Stimulated activated CD8-positive, alpha-beta memory T cell treated with anti-CD3 and anti-CD28 coated beads, Interleukin-7, amount 100 ng/mL, for 48 hours (primary cell): Measurements from ENCODE around the gene VWA5A.
"Not testable (repeated sequence)": the region's sequence is repeated elsewhere in the genome, so short reads cannot be mapped to it uniquely, and the experiment has no call there.

Experiments
- DNase-seq, 2 donors: peaks; one replicate each; pipeline ENCODE4 v3.0.0-alpha.2; 2020; ENCODE audit warnings: low read depth in 1 of 2; ENCODE audit errors: extremely low read depth in 1 of 2

VWA5A gene

DNA sequence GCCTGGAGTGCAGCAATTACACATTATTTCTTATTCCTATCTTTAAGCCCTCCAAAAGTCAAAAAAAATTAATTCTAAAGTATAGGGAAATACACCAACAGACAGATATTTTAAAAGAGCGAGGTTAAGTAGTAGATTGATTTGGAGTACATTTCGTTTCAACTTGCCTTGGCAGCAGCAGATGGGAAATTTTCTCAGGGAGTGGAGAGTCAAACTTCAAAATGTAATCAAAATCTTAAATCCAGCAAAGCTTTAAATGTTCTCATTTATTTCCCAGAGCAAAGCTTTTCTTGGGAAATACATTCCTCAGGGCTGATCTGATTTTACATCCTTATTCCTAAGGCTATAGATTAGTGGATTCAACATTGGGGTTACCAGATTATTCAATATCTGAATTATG lies 21.9 kb upstream of the VWA5A start:
- no peak for DNase-seq

DNA sequence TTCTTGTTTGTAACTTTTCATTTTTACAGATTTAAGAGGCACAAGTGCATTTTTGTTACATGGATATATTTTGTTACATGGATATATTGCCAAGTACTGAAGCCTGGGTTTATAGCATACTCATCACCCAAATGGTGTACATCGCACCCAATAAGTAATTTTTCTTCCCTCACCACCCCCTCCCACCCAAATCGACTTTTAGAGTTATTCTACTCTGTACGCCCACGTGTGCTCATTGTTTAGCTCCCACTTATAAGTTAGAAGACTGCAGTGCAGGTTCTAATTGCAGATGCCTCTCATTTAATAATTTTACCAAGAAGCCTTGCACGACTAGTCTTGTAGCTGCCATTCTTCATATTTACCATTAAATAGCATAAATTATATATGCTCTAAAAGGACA lies 20.5 kb upstream of the VWA5A start:
- DNase-seq, result no peak

DNA sequence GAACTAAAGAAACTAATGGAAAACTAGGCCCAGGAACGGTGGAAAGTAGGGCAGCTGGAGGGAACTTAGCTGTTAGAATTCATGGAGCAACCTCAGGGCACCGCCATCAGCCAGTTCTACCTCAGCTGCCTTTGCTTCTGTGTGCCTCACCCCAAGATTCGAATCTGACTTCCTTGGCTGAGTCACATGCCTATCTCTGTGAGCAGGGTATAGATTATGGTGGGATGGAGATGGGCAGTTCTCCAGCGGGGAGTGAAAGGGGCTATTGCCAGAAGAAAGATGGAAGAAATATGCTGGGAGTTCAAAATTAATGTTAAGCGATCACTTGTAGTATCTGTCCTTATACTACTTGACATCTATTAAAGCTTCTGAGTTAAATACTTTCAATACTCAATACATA lies 18.9 kb upstream of the VWA5A start:
- DNase-seq, result no peak

DNA sequence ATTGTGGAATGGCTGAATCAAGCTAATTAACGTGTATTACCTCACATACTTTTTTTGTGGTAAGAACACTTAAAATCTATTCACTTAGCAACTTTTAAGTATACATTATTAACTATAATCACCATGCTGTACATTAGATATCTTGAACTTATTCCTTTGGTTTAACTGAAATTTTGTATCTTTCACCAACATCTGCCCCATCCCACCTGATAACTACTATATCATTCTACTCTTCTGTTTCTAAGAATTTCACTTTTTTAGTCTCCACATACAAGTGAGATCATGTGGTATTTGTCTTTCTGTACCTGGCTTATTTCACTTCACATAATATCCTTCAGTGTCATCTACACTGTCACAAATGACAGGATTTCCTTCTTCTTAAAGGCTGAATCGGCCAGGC lies 17.1 kb upstream of the VWA5A start:
- no peak for DNase-seq

DNA sequence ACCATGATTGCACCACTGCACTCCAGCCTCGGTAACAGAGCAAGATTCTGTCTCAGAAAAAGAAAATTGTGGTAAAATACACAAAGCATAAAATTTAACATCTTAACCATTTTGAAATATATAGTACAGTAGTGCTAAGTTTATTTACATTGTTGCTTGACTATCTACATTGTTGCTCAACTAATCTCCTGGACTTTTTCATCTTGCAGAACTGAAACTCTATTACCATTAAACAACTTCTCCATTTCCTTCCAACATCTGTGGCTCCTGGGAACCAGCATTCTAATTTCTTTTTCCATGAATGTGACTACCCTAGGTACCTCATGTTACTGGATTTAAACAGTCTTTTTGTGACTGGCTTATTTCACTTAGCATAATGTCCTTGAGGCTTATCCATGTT lies 13.5 kb upstream of the VWA5A start:
- no peak for DNase-seq

DNA sequence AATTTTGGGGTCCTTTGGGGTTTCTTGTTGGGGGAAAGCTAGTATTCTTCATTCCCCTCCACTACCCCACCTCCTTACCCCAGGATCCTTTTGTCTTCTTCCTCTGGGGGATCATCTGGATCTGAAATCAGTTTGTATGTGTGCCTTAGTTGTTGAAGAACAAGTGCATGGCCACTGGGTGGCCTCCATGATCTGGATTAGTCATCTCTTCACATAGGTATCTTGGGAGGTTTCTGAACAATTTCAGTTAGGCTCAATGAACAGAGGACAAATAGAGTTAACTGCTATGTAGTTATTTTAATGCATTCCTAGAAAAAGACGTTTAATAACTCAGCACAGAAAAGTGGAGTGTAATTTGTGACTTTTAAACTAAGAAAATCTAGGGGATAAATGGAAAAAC lies 7.1 kb upstream of the VWA5A start:
- no peak for DNase-seq

DNA sequence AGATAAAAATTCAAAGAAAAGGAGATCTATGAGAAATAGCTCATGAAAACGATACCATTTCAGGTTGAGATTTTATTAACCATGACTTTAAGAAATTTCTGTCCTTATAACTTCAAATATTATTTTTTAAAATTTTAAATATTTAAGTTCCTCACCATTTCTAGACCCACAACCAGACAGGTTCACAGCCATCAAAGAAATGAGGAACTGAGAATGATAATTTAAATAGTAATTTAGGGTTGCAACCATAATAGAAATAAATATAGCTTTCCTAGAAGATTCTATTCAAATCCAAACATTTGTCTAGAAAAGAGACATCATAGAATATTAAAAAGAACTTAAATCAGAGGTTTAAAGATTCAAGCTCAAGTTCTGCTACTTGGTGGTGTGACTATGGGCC lies 5.9 kb upstream of the VWA5A start:
- no peak for DNase-seq

DNA sequence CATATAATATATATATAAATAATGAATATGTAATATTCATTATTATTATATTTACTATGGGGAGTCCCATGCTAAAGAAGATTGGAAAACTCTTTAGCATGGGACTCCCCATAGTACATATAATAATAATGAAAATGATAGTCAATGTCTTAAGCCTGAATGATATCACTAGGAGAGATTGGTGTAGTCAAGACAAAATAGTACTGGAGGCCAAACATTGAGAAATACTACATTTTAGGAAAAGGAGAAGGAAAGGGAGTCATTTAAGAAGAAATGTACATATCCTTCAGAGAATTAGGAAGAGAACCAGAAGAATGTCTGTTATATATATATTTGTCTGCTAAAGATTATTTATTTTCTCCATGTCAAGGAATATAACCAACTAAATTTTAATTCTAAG lies 5.0 kb upstream of the VWA5A start:
- DNase-seq, result no peak

DNA sequence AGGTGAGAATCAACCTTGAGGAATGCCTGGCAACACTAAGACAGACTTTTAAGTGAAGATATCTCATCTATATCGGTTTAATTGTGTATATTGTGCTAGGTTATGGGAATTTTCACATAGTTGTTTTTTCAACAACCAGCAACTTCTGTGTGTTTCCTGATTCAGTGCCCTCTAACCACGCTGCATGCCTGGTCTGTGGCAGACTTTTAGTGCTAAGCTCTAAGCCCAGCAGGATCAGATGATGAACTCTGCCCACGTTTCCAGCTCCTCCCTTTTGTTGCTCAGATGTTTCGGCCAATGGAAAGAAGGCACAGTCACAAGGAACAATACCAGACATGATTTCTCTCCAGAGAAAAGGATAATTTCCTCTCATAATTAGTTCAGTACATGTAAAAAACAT lies 1.4 kb upstream of the VWA5A start:
- no peak for DNase-seq

DNA sequence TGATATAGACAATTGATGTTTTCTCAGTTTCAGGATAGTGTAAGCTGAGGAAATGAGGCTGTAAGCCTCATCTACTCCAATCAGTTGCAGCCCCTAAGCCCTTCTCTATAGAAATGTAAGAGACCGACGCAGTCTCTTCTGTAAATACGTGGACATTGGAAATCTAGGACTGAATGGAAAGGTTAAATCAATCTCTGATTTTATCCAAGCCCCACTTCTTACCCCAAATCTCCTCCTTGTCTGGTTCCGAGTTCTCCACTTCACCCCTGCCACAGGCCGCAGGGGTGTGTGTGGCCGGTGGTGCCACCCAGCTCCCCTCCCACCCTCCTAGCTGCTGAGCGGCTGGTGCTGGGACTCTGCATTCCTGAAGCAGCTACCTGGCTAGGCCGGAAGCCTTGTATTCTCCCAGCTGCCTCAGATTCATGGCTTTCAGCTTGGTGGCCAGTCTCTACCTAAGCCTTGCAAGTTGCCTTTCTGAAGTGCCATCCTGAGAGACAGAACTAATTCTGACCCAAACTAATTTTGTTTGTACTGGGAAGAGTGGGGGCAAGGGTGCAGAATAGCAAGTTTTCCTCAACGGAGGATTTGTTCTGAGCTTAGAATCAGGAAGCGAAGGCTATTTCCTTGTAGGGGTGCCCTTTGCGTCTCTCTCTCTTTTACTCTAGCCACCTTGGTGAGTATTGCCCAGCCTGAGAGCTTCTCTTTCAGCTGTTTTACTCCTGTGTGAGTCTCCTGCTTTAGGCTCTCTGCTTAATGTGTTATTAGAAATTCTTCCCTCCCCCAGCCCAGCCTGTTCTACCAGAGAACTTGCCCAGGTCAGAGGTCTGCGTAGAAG lies 749 bp downstream of the VWA5A start:
- DNase-seq, result no peak

DNA sequence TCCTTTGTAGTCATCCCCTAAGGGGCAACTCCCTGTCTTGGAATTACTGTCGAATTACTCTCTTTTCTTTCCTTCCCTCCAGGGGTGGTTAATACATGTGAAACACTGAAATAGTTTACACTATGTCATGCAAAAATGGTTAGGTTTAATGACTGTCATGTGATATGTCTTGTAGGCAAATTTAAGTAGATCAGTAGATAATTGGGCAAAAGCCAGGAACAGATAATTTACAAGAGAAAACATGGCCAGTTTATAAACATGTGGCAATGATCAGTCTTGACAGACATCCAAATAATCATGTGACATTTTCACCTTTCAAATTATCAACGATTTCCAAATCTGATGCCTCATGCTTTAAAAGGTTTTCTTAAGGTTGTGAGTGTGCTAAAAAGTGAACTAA lies 3.9 kb downstream of the VWA5A start:
- no peak for DNase-seq

DNA sequence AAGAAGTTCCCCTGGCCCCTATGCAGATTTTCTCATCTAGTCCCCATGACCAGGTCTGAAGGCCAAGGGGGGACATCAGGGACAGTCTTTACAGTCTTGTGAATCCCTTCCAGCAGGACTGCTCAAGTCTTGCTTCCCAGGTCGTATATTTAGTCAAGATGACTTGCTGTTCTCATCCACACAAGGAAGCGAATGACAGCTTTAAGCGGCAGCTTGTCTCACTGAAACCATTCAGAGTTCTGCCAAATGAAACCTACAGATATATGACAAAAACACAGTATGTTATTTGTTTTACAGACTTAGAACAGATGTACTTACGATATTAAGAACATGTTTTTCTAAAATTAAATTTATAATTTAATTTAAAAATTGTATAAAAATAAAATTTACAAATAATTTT lies 5.6 kb downstream of the VWA5A start:
- no peak for DNase-seq

DNA sequence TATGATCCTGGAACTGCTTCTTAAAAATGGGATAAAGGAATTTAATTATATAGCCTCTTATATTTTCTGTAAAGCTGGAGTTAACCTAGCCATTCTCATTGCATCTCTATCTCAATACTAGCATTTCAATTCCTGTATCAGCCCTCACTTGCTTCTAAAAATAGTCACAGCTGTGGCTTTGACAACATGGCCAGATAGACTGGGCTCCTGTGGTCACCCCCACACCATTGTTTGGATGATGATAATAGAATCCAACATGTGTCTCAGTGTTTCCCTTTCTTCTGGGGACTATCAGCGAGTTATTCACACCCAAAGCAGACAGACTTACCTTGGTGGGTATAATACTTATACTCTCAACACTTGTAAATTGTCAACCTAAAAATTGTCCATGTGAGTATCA lies 6.9 kb downstream of the VWA5A start:
- no peak for DNase-seq

DNA sequence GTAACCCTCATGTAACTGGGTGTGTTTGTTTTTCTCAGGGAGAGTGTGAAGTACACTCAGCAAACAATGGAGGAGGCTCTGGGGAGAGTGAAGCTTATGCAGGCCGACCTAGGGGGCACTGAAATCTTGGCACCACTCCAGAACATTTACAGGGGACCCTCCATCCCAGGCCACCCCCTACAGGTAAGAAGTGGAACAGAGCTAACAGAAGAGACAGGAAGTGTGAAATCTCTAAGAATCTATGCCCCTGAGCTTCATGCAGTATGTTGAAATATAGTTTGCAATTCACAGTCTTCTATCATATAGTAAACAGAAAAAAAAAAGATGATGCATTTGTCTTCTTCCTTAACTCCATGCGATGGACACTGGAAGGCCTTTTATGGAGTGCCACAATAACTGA lies 8.4 kb downstream of the VWA5A start:
- DNase-seq, result no peak

DNA sequence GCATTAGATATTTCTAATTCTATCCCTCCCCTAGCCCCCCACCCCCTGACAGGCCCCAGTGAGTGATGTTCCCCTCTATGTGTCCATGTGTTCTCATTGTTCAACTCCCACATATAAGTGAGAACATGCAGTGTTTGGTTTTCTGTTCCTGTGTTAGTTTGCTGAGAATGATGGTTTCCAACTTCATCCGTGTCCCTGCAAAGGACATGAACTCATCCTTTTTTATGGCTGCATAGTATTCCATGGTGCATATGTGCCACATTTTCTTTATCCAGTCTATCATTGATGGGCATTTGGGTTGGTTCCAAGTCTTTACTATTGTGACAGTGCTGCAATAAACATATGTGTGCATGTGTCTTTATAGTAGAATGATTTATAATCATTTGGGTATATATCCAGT lies 11.9 kb downstream of the VWA5A start:
- not testable (repeated sequence) for DNase-seq

DNA sequence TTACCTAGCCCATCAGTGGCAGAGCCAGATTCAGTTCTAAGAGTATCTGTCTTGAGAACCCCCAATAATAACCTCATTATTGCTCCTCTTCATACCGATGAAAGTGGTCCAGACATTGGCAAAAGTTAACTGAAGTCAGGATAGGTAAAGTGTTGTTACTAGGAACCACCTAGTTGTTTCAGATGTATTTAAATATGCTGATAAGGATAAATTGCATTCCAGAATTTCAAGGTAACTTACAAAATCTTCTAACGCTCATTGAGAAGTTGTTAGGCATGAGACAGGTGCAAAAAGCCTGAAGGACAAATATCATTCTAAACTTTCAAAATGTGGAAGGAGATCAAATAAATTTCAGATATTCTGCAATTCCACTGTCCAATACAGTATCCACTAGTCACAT lies 27.8 kb downstream of the VWA5A start:
- no peak for DNase-seq

DNA sequence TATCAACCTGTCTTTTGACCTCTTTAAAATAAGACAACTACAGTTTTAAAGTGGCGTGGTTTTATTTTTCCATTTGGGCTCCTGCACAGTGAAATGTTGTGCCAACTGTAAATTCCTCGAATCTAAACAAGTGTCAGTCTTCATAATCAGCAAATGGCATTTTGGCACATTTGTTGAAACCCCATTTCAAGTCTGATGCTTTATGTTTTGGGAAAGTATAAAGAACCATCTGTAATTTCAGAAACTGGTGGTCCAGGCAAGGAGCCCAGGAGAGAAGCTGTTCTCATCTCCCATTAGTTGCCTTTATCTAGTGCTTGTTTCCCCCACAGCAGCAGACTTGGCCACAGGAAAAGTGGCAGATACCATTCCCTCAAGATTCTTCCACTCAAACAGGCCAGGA lies 32.7 kb downstream of the VWA5A start:
- DNase-seq, result no peak

DNA sequence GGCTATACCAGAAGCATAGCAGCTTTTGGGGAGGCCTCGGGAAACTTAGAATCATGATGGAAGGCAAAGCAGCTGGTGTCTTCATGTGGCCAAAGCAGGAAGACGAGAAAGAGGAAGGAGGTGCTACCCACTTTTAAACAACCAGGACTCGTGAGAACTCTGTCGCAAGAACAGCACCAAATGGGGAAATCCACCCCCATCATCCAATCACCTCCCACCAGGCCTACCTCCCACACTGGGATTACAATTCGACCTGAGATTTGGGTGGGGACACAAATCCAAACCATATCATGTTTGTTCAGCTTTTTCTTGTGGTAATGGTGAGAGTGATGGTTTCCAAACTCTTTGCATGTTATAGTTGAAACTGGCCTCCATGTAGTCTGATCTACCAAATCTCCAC lies 35.4 kb downstream of the VWA5A start:
- no peak for DNase-seq

DNA sequence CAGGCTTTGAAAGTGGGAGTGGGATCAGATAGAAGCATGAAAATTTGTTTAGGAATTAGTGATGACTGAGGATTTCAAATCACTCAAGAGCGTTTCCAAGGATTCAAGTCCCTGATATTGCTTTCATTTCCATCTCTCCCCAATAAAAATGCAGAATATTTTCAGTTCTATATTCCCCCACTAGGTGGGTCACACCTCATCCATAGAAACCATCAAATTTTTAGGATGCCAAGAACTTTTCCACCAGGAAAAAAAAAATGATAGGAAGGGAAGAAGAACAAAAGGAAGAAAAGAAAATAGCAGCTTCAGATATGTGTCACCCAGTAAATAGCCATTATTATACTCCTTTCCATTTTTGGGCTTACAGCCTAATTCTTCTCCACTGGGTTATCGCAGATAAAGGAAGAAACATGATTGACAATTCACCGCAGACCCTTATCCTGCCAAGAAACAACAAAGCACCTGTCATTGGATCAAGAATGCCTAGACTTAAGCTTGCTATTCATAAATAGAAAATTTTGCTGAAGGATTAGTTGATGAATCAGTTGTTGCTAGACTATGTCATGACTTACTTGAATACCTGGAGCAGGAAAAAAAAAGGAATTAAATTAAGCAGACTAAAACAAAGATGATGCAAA lies 37.6 kb downstream of the VWA5A start:
- DNase-seq, result no peak

DNA sequence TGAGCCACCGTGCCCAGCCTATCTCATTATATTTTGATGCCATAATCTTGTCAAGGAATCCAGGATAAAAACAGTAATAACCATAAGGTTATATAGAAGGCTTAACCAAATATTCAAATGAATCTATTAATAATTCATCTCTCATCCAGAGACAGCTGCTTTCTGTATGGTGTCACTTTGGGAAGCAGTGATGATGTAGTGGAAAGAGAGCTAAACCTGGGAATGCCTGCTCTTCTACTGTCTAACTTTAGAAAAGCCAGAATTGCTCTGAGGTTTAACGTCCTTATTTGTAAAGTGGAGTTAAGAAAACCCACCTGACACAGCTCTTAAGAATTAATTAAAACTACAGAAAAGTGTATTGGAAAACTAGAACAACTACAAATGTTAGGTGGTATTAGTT lies 38.6 kb downstream of the VWA5A start:
- DNase-seq, result no peak

DNA sequence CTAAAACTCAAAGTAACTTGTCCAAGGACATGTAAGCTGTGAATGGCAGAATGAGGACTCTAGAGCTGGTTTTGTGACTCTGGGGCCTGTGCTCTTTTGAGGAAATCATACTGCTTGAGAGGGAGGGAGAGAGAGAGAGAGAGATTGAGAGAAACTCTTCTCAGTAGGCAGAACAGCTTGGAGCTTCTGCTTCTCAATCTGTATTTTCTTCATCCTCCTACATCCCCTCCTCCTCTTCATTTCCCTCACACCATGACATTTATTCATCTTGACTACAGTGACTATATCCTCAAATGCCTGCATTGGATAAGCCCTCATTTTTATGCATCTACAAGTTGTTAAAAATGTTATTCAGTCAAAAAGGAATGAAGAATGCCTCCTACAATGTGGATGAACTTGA lies 44.2 kb downstream of the VWA5A start:
- DNase-seq, result no peak

DNA sequence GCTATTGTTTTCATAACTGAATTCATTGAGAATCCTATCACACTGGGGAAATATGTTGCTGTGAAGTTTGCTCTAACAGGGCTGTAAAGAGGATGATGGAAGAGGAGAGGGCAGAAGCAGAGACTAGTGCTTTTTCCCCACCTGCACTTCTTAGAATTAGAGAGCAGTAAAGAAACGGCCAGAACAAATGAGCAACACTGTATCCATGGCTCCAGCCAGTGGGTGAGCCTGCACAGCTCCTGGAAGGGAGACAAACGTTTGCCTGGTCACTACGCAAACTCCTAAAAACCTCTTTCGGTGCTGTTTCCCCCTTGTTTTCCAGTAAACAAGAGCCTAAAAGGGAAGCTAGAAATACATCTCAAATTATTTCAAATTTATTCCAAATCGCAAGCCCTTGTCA lies 45.7 kb downstream of the VWA5A start:
- no peak for DNase-seq

DNA sequence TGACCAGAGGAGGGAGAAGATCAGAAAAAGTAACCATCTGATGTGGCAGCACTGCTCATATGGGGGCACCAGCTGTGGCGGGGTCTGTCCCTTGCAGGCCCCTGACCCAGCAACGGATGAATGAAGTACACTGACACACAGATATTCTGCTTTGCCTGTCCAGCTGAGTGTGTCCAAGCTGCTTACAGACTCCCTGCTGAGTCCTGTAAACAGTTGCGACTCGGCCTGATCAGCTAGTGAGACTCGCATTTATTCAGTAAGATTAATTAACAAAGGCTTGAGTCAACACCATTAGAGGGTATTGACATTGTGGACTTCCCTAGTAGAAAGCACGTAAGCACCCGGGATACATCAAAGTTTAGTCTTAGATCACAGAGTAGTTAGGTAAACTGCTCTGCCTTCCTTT lies 52.6 kb downstream of the VWA5A start:
- DNase-seq, result no peak
